Measurements from ENCODE around the gene CASZ1.

CASZ1 gene

DNA sequence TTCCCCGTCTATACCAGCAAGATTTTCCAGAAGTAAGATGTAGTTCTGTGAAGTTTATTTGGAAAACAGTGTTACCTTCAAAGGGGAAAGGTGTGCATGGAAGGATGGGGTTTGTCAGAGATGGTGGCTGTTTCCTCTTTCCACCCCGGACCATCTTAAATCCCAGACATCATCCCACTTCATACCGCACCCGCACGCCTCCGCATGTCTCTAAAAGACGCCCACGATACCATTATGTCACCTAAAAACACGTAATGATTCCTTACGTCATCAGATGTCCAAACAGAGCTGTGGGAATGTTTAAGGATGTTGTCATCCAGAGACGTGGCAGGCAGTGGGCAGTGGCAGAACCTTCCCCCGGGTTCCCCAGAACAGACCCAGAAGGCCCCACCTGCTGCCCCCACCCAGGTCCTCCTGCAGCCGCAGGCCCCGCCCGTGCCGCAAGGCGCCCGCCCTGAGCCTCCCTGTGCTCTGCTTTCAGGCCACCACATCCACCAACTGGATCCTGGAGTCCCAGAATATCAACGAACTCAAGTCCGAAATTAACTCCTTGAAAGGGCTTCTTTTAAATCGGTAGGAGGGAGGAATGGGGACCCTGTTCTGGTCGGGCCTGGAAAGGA, 169.5 kb downstream of the CASZ1 start:
- Histone ChIP-seq H3K23ac (ENCODE audit: low read length in 2 of 2) (no peak overlapping the region), H2BK15ac (ENCODE audit: low read depth, poor library complexity, severe bottlenecking) (no peak overlapping the region), H2BK12ac (ENCODE audit: low read length in 2 of 2) (no peak overlapping the region), H3K18ac (ENCODE audit: low read depth in 1 of 2, low read length in 2 of 2) (no peak overlapping the region), H2AFZ (ENCODE audit: low read depth, low read length) (no peak overlapping the region), H3K9ac (ENCODE audit: low read length) (no peak overlapping the region), H4K8ac (ENCODE audit: low read length) (no peak overlapping the region), H3K4me1 (ENCODE audit: control insufficient read depth, insufficient read depth, low read depth, low read length) (peaks cover 9% of the 10 kb centered on the region), H3K4me2 (ENCODE audit: low read length, poor library complexity, severe bottlenecking) (no peak overlapping the region), H3K79me1 (replicated peaks; ENCODE audit: low read length, poor library complexity, severe bottlenecking) (peaks cover 4% of the 10 kb centered on the region), H2BK5ac (ENCODE audit: low read depth, low read length, poor library complexity, severe bottlenecking) (no peak overlapping the region), H3K4ac (ENCODE audit: low read depth in 1 of 2, low read length in 2 of 2) (no peak overlapping the region), H3K4me3 (ENCODE audit: insufficient read depth in 1 of 2, low read depth in 1 of 2, low read length in 2 of 2) (peak overlapping the region in 1 of 2 experiments; percentile 18), H3K27me3 (ENCODE audit: control insufficient read depth in 1 of 2, insufficient read depth in 1 of 2, low read length in 2 of 2) (no peaks in the 10 kb centered on the region), H3K9me3 (ENCODE audit: control insufficient read depth, low read length) (no peaks in the 10 kb centered on the region), H3K36me3 (ENCODE audit: control insufficient read depth in 1 of 2, insufficient read depth in 2 of 2, low read depth in 1 of 2, low read length in 2 of 2) (peaks cover 28 to 81% of the 10 kb centered on the region in 2 experiments), H2BK120ac (ENCODE audit: low read depth, low read length) (no peak overlapping the region), H4K91ac (ENCODE audit: low read length) (no peak overlapping the region), H3K27ac (ENCODE audit: low read length, poor library complexity, severe bottlenecking) (no peak overlapping the region), H2AK5ac (ENCODE audit: low read length, severe bottlenecking) (no peak overlapping the region), H3K14ac (ENCODE audit: low read length in 2 of 2) (no peak overlapping the region)
- no peak for DNase-seq
- WGBS: over 99% methylated on average over 14 of the region's 22 CpGs

DNA sequence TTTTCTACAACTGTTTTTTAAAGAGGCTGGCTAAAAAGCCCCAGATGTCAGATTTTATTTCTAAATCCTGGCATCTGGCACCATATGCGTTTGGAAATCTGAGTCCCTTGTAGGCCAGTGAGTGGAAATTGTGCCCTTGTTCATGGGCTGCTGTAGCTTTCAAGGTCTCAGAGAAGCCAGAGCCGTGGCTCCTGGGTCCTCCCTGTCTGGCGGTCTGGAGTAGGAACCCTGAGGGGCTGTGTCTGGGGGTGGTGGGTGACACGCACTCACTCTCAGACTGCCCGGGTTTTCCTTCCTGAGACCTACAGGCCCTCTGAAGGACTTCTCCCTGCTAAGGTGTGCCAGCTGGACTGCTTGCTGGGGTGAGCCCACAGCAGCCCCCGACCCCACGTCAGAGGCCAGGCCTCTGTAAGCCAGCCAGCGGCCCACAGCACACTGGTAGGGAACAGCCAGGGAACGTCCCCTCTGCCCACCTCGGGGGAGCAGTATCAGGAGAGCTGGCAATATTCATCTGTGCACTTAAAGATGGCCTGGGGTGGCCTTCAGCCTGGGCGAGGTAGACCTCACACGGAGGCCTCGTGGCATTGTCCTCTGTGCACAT, 170.2 kb downstream of the CASZ1 start:
- H2BK120ac ChIP-seq (ENCODE audit: low read depth, low read length): no peak overlapping the region
- H3K27ac ChIP-seq (ENCODE audit: low read length, poor library complexity, severe bottlenecking): no peak overlapping the region
- H3K79me1 ChIP-seq (replicated peaks; ENCODE audit: low read length, poor library complexity, severe bottlenecking): peaks cover 1% of the 10 kb centered on the region

DNA sequence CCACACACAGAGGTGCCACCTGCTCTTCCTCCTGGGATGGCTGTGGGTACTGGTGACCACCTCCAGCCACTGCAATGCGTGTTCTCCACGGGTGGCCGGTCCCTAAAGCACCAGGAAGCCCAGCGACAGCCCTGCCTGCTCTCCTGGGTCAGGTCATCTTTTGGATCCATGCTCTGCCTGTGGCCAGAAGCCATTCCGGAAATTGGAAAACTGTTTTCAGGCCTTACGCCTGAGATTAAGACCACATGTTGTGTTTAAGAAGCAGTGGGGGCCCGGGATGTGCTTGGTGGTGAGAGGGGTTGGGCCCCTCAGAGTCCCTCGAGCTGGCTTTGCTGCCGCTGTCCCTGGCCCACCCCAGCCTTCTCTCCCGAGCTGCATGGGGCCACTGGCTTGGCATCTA, 170.9 kb downstream of the CASZ1 start:
- no peak overlapping the region for H2BK15ac ChIP-seq (ENCODE audit: low read depth, poor library complexity, severe bottlenecking)
- H3K79me1 ChIP-seq (replicated peaks; ENCODE audit: low read length, poor library complexity, severe bottlenecking): peaks cover 1% of the 10 kb centered on the region
- H2AK5ac ChIP-seq (ENCODE audit: low read length, severe bottlenecking): no peak overlapping the region
- H3K4me2 ChIP-seq (ENCODE audit: low read length, poor library complexity, severe bottlenecking): no peak overlapping the region
- no peak overlapping the region for H2BK120ac ChIP-seq (ENCODE audit: low read depth, low read length)
- H3K9ac ChIP-seq (ENCODE audit: low read length): no peak overlapping the region
- H3K36me3 ChIP-seq (ENCODE audit: control insufficient read depth in 1 of 2, insufficient read depth in 2 of 2, low read depth in 1 of 2, low read length in 2 of 2): peaks cover 29 to 73% of the 10 kb centered on the region in 2 experiments
- H3K4ac ChIP-seq (ENCODE audit: low read depth in 1 of 2, low read length in 2 of 2): no peak overlapping the region
- DNase-seq: no peak
- no peak overlapping the region for H3K23ac ChIP-seq (ENCODE audit: low read length in 2 of 2)
- no peak overlapping the region for H3K4me3 ChIP-seq (ENCODE audit: insufficient read depth in 1 of 2, low read depth in 1 of 2, low read length in 2 of 2)
- no peaks in the 10 kb centered on the region for H3K9me3 ChIP-seq (ENCODE audit: control insufficient read depth, low read length)
- H2BK12ac ChIP-seq (ENCODE audit: low read length in 2 of 2): no peak overlapping the region
- H2AFZ ChIP-seq (ENCODE audit: low read depth, low read length): no peak overlapping the region
- H4K8ac ChIP-seq (ENCODE audit: low read length): no peak overlapping the region
- H3K27me3 ChIP-seq (ENCODE audit: control insufficient read depth in 1 of 2, insufficient read depth in 1 of 2, low read length in 2 of 2): no peaks in the 10 kb centered on the region
- no peak overlapping the region for H4K91ac ChIP-seq (ENCODE audit: low read length)
- no peak overlapping the region for H2BK5ac ChIP-seq (ENCODE audit: low read depth, low read length, poor library complexity, severe bottlenecking)
- no peak overlapping the region for H3K18ac ChIP-seq (ENCODE audit: low read depth in 1 of 2, low read length in 2 of 2)
- H3K4me1 ChIP-seq (ENCODE audit: control insufficient read depth, insufficient read depth, low read depth, low read length): peaks cover 2% of the 10 kb centered on the region
- WGBS: 85% methylated on average over 9 of the region's 10 CpGs
- no peak overlapping the region for H3K27ac ChIP-seq (ENCODE audit: low read length, poor library complexity, severe bottlenecking)
- no peak overlapping the region for H3K14ac ChIP-seq (ENCODE audit: low read length in 2 of 2)

More for the DNA sequence above, 170.2 kb downstream of the CASZ1 start:
- no peak overlapping the region for H3K23ac ChIP-seq (ENCODE audit: low read length in 2 of 2)
- no peak overlapping the region for H3K4me3 ChIP-seq (ENCODE audit: insufficient read depth in 1 of 2, low read depth in 1 of 2, low read length in 2 of 2)
- H4K91ac ChIP-seq (ENCODE audit: low read length): no peak overlapping the region
- H2BK12ac ChIP-seq (ENCODE audit: low read length in 2 of 2): no peak overlapping the region
- no peak for DNase-seq
- peaks cover 6% of the 10 kb centered on the region for H3K4me1 ChIP-seq (ENCODE audit: control insufficient read depth, insufficient read depth, low read depth, low read length)
- no peak overlapping the region for H2AFZ ChIP-seq (ENCODE audit: low read depth, low read length)
- no peaks in the 10 kb centered on the region for H3K9me3 ChIP-seq (ENCODE audit: control insufficient read depth, low read length)
- H2AK5ac ChIP-seq (ENCODE audit: low read length, severe bottlenecking): no peak overlapping the region
- no peak overlapping the region for H3K14ac ChIP-seq (ENCODE audit: low read length in 2 of 2)
- H2BK15ac ChIP-seq (ENCODE audit: low read depth, poor library complexity, severe bottlenecking): no peak overlapping the region
- H3K4me2 ChIP-seq (ENCODE audit: low read length, poor library complexity, severe bottlenecking): no peak overlapping the region
- H3K27me3 ChIP-seq (ENCODE audit: control insufficient read depth in 1 of 2, insufficient read depth in 1 of 2, low read length in 2 of 2): no peaks in the 10 kb centered on the region
- 95% methylated on average over 13 of the region's 13 CpGs for WGBS
- no peak overlapping the region for H4K8ac ChIP-seq (ENCODE audit: low read length)
- H3K36me3 ChIP-seq (ENCODE audit: control insufficient read depth in 1 of 2, insufficient read depth in 2 of 2, low read depth in 1 of 2, low read length in 2 of 2): peaks cover 31 to 77% of the 10 kb centered on the region in 2 experiments
- H3K18ac ChIP-seq (ENCODE audit: low read depth in 1 of 2, low read length in 2 of 2): no peak overlapping the region
- H2BK5ac ChIP-seq (ENCODE audit: low read depth, low read length, poor library complexity, severe bottlenecking): no peak overlapping the region
- no peak overlapping the region for H3K9ac ChIP-seq (ENCODE audit: low read length)
- H3K4ac ChIP-seq (ENCODE audit: low read depth in 1 of 2, low read length in 2 of 2): no peak overlapping the region

DNA sequence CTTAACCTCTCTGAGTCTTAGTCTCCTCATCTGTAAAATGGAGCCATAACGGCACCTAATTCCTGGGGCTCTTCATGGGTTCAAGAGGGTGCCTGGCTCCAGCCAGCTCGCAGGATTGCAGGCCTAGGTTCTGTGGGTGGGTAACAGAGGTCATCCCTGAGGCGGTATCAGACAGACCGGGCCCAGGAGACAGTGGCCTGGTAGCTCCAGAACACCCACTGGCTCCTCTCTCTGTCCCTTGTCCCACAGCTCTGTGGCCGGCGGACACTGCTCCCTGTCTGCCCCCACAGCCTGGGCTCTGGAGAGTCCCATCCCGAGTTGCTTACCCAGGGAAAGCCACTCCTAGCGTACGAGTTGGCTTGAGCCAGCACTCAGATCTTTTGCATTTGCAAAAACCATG, 171.4 kb downstream of the CASZ1 start:
- Histone ChIP-seq H2AK5ac (ENCODE audit: low read length, severe bottlenecking) (no peak overlapping the region), H3K4me1 (ENCODE audit: control insufficient read depth, insufficient read depth, low read depth, low read length) (no peaks in the 10 kb centered on the region), H4K91ac (ENCODE audit: low read length) (no peak overlapping the region), H3K14ac (ENCODE audit: low read length in 2 of 2) (no peak overlapping the region), H3K4ac (ENCODE audit: low read depth in 1 of 2, low read length in 2 of 2) (no peak overlapping the region), H2BK15ac (ENCODE audit: low read depth, poor library complexity, severe bottlenecking) (no peak overlapping the region), H3K79me1 (replicated peaks; ENCODE audit: low read length, poor library complexity, severe bottlenecking) (peaks cover 1% of the 10 kb centered on the region), H3K36me3 (ENCODE audit: control insufficient read depth in 1 of 2, insufficient read depth in 2 of 2, low read depth in 1 of 2, low read length in 2 of 2) (peaks cover 29 to 68% of the 10 kb centered on the region in 2 experiments), H3K4me3 (ENCODE audit: insufficient read depth in 1 of 2, low read depth in 1 of 2, low read length in 2 of 2) (no peak overlapping the region), H3K27ac (ENCODE audit: low read length, poor library complexity, severe bottlenecking) (no peak overlapping the region), H3K27me3 (ENCODE audit: control insufficient read depth in 1 of 2, insufficient read depth in 1 of 2, low read length in 2 of 2) (no peaks in the 10 kb centered on the region), H4K8ac (ENCODE audit: low read length) (no peak overlapping the region), H2BK120ac (ENCODE audit: low read depth, low read length) (no peak overlapping the region), H3K23ac (ENCODE audit: low read length in 2 of 2) (no peak overlapping the region), H2BK5ac (ENCODE audit: low read depth, low read length, poor library complexity, severe bottlenecking) (no peak overlapping the region), H3K9me3 (ENCODE audit: control insufficient read depth, low read length) (no peaks in the 10 kb centered on the region), H2BK12ac (ENCODE audit: low read length in 2 of 2) (no peak overlapping the region), H3K18ac (ENCODE audit: low read depth in 1 of 2, low read length in 2 of 2) (no peak overlapping the region), H3K4me2 (ENCODE audit: low read length, poor library complexity, severe bottlenecking) (no peak overlapping the region), H2AFZ (ENCODE audit: low read depth, low read length) (no peak overlapping the region), H3K9ac (ENCODE audit: low read length) (no peak overlapping the region)
- 99% methylated on average over 9 of the region's 9 CpGs for WGBS
- DNase-seq: no peak

Measured in mesenchymal stem cell (in vitro differentiated cells and primary cell).